ENCODE measurements around the gene FGD2. TPM values are rescaled to one million over a fixed set of nuclear protein-coding genes. Genes with fewer than 3 reads are reported as not detected.

The FGD2 gene
- total and polyA plus RNA-seq, 11 donors, result 1.4 to 45.8 (median 4.9) TPM

GRCh38 chr6:36958775-36959554, 46.5 kb upstream of the FGD2 start:
- ATAC-seq (no peak), DNase-seq (peak in 1 of 5 donors; percentile 21)
- H3K4me3 ChIP-seq, result no peak overlapping the region
- TF ChIP-seq POLR2A (IDR thresholded peaks at IDR 0.05), result no peak
- no peak for TF ChIP-seq CTCF (IDR thresholded peaks at IDR 0.05)
- H3K36me3 ChIP-seq, result no peaks in the 10 kb centered on the region
- H3K27me3 ChIP-seq, result no peaks in the 10 kb centered on the region
- intact Hi-C loops (cut with DNase I), result no loop called here
- 84 to 97% (median 88%) methylated on average over 39 to 44 of the region's 44 CpGs for WGBS, 4 donors
- no peaks in the 10 kb centered on the region for H3K9me3 ChIP-seq
- peaks cover under 1 to 45% (median 18%) of the 10 kb centered on the region in 12 donors for H3K4me1 ChIP-seq
- peak overlapping the region in 2 of 12 donors; percentile 32 to 51 for H3K27ac ChIP-seq

- no peak for DNase-seq
- WGBS, 4 donors, result 89 to 94% (median 90%) methylated on average over 17 of the region's 17 CpGs
- intact Hi-C loops (cut with DNase I), result no loop called here
- Histone ChIP-seq H3K4me3 (no peak overlapping the region), H3K27ac (peak overlapping the region in 9 of 12 donors; percentile 13 to 71 (median 46)), H3K36me3 (no peaks in the 10 kb centered on the region), H3K9me3 (no peaks in the 10 kb centered on the region), H3K4me1 (peaks cover 4 to 49% (median 24%) of the 10 kb centered on the region in 12 donors), H3K27me3 (no peaks in the 10 kb centered on the region)
- no peak for ATAC-seq
- no peak for TF ChIP-seq POLR2A (IDR thresholded peaks at IDR 0.05)
- no peak for TF ChIP-seq CTCF (IDR thresholded peaks at IDR 0.05)
Observed at GRCh38 chr6:36959555-36960250, 45.8 kb upstream of the FGD2 start.

- H3K36me3 ChIP-seq, result peaks cover 0 to 9% (median 2%) of the 10 kb centered on the region in 9 donors
- H3K4me3 ChIP-seq, result no peak overlapping the region
- no peak for TF ChIP-seq CTCF (IDR thresholded peaks at IDR 0.05)
- no peak for TF ChIP-seq POLR2A (IDR thresholded peaks at IDR 0.05)
- no peaks in the 10 kb centered on the region for H3K27me3 ChIP-seq
- 73 to 79% (median 76%) methylated on average over 39 to 40 of the region's 40 CpGs for WGBS, 4 donors
- ATAC-seq (no peak), DNase-seq (peak in 1 of 5 donors; percentile 21)
- H3K9me3 ChIP-seq, result no peaks in the 10 kb centered on the region
- intact Hi-C loops (cut with DNase I), result no loop called here
- H3K4me1 ChIP-seq, result peaks cover 0 to 48% (median 23%) of the 10 kb centered on the region in 12 donors
- peak overlapping the region in 11 of 12 donors; percentile 2 to 75 (median 57) for H3K27ac ChIP-seq
Observed at GRCh38 chr6:36961441-36962435, 43.7 kb upstream of the FGD2 start.
